Panc1 (cell line): ENCODE results near the gene TBXAS1. TPM values are rescaled to one million over a fixed set of nuclear protein-coding genes. Genes with fewer than 3 reads are reported as not detected.

ENCODE experiments used
- ATAC-seq: fragments of 200-7000 bp; cut with Tn5 transposase; 2 replicates; pipeline ENCODE4 v1.9.1; 2020; ENCODE audit warnings: mild to moderate bottlenecking, moderate library complexity
- BruUV-seq: library from RNA; stranded (reverse); fragments of 400-500 nt; replicated peaks from 2 replicates; lab custom pipeline; 2021; lab: Mats Ljungman, UMichigan
- CTCF ChIA-PET: fragments of 300-600 bp; sonication (Branson Sonifier 250); formaldehyde crosslinking; loops from one replicate; lab custom pipeline; 2022; ENCODE audit warnings: antibody characterized with exemption; lab: Charles Lee
- POLR2A ChIA-PET: fragments of 300-600 bp; sonication (Branson Sonifier 250); formaldehyde crosslinking; loops from one replicate; lab custom pipeline; 2022; ENCODE audit warnings: antibody characterized with exemption; lab: Charles Lee
- DNase-seq: peaks from one replicate; pipeline ENCODE4 v3.0.0-alpha.2; 2010; ENCODE audit warnings: low read depth, low spot score
- H3K27ac ChIP-seq: 2 replicates; pipeline ENCODE4 v1.5.1; 2011; ENCODE audit warnings: mild to moderate bottlenecking, low read length, inconsistent platforms
- H3K27me3 ChIP-seq: fragments of 200-500 bp; sonication (Bioruptor generic); 2 replicates; pipeline ENCODE4 v1.6.0; 2014; ENCODE audit warnings: low read length, inconsistent platforms; ENCODE audit not compliant: control insufficient read depth, insufficient read depth
- H3K36me3 ChIP-seq: fragments of 200-500 bp; sonication (Bioruptor generic); 2 replicates; pipeline ENCODE4 v1.5.1; 2014; ENCODE audit warnings: inconsistent platforms, mild to moderate bottlenecking, low read length, moderate library complexity; ENCODE audit not compliant: control insufficient read depth, insufficient read depth
- H3K4me1 ChIP-seq: 2 replicates; pipeline ENCODE4 v1.5.1; 2011; ENCODE audit warnings: inconsistent platforms, mild to moderate bottlenecking, low read length, moderate library complexity; ENCODE audit not compliant: control insufficient read depth, insufficient read depth
- H3K4me3 ChIP-seq, 2 experiments: 2 replicates each; pipeline ENCODE4 v1.5.1; 2011 to 2012; ENCODE audit warnings: low read depth in 2 of 2, low read length in 2 of 2, mild to moderate bottlenecking in 2 of 2, inconsistent platforms in 1 of 2, moderate library complexity in 1 of 2
- H3K9me3 ChIP-seq: fragments of 200-500 bp; sonication (Bioruptor generic); 2 replicates; pipeline ENCODE4 v1.5.1; 2014; ENCODE audit warnings: low read depth, mild to moderate bottlenecking, inconsistent platforms, low read length, moderate library complexity; ENCODE audit not compliant: control insufficient read depth, insufficient read depth
- POLR2AphosphoS5 ChIP-seq: IDR thresholded peaks from 2 replicates; pipeline ENCODE4 v1.6.1; 2012; ENCODE audit warnings: mild to moderate bottlenecking, low read depth, low read length, moderate library complexity
- SIN3A ChIP-seq: IDR thresholded peaks from 2 replicates; pipeline ENCODE4 v1.6.1; 2012; ENCODE audit warnings: low read depth, mild to moderate bottlenecking, low read length, moderate library complexity, borderline replicate concordance; ENCODE audit not compliant: insufficient read depth
- TCF7L2 ChIP-seq: IDR thresholded peaks from 2 replicates; pipeline ENCODE4 v1.6.1; 2011; ENCODE audit warnings: mild to moderate bottlenecking, low read depth, low read length, inconsistent platforms
- in situ Hi-C: cut with HindIII; loops from 2 replicates; pipeline ENCODE4 v1.10.0; 2016; ENCODE audit warnings: low sequenced_read_pairs, low pct_unique_long_range_greater_than_20kb
- intact Hi-C: fragments of 100-400 bp; cut with micrococcal nuclease; formaldehyde crosslinking; loops from one replicate; pipeline ENCODE4 v1.10.0; 2022; ENCODE audit not compliant: unreplicated experiment
- total RNA-seq: library from RNA; stranded (reverse); gene quantifications from one replicate; pipeline ENCODE4 v1.2.1, GENCODE V29; 2021; ENCODE audit not compliant: unreplicated experiment
- TF ChIP-seq, protein P1 (sequence below), 2 experiments: IDR thresholded peaks; 2 replicates each; pipeline ENCODE4 v1.6.1; 2011 to 2012; ENCODE audit warnings: low read depth in 2 of 2, control low read depth in 1 of 2, low read length in 1 of 2, mild to moderate bottlenecking in 1 of 2, moderate library complexity in 1 of 2; ENCODE audit not compliant: insufficient read depth in 1 of 2
- TF ChIP-seq, protein P2 (sequence below): fragments of 450-650 bp; IDR thresholded peaks from 2 replicates; pipeline ENCODE4 v1.5.1; 2017; ENCODE audit warnings: mild to moderate bottlenecking

Gene TBXAS1
- total RNA-seq, 1 experiment from 2014 or later, result 4.4 TPM

DNA sequence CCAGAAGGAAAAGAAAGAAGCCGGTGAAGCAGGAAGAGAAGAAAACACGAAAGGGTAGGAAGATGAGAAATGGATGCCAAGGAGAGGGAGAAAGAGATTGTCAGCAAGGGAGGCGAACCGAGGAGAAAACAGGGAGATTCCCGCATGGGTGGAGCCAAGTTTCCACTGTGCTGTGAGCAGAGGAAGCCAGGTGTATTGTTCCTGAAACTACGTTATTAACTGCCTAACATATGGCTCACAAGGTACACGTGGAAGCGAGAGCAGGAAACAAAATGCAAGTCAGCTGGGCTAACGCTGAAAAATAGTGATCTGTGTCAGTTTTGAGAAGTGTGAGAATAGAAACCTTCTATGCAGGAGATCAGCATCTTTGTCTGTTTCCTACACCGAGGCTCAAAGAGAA, 30.8 kb upstream of the TBXAS1 start:
- ATAC-seq (no peak), DNase-seq (no peak)
- H3K9me3 ChIP-seq, result no peaks in the 10 kb centered on the region
- BruUV-seq, result no TSS peak
- no peak overlapping the region for H3K4me3 ChIP-seq
- in situ Hi-C loops, result no loop called here
- intact Hi-C loops, result no loop called here
- H3K27me3 ChIP-seq, result no peaks in the 10 kb centered on the region
- no peak overlapping the region for H3K27ac ChIP-seq
- POLR2A ChIA-PET, result no interaction called here
- H3K36me3 ChIP-seq, result no peaks in the 10 kb centered on the region
- no peak for TF ChIP-seq POLR2AphosphoS5
- TF ChIP-seq TCF7L2, result no peak
- TF ChIP-seq, protein P1, sequence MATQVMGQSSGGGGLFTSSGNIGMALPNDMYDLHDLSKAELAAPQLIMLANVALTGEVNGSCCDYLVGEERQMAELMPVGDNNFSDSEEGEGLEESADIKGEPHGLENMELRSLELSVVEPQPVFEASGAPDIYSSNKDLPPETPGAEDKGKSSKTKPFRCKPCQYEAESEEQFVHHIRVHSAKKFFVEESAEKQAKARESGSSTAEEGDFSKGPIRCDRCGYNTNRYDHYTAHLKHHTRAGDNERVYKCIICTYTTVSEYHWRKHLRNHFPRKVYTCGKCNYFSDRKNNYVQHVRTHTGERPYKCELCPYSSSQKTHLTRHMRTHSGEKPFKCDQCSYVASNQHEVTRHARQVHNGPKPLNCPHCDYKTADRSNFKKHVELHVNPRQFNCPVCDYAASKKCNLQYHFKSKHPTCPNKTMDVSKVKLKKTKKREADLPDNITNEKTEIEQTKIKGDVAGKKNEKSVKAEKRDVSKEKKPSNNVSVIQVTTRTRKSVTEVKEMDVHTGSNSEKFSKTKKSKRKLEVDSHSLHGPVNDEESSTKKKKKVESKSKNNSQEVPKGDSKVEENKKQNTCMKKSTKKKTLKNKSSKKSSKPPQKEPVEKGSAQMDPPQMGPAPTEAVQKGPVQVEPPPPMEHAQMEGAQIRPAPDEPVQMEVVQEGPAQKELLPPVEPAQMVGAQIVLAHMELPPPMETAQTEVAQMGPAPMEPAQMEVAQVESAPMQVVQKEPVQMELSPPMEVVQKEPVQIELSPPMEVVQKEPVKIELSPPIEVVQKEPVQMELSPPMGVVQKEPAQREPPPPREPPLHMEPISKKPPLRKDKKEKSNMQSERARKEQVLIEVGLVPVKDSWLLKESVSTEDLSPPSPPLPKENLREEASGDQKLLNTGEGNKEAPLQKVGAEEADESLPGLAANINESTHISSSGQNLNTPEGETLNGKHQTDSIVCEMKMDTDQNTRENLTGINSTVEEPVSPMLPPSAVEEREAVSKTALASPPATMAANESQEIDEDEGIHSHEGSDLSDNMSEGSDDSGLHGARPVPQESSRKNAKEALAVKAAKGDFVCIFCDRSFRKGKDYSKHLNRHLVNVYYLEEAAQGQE (IDR thresholded peaks at IDR 0.05; ENCODE audit: insufficient read depth in 1 of 2, low read depth in 2 of 2, low read length in 1 of 2), result no peak
- TF ChIP-seq SIN3A, result no peak
- TF ChIP-seq, protein P2, sequence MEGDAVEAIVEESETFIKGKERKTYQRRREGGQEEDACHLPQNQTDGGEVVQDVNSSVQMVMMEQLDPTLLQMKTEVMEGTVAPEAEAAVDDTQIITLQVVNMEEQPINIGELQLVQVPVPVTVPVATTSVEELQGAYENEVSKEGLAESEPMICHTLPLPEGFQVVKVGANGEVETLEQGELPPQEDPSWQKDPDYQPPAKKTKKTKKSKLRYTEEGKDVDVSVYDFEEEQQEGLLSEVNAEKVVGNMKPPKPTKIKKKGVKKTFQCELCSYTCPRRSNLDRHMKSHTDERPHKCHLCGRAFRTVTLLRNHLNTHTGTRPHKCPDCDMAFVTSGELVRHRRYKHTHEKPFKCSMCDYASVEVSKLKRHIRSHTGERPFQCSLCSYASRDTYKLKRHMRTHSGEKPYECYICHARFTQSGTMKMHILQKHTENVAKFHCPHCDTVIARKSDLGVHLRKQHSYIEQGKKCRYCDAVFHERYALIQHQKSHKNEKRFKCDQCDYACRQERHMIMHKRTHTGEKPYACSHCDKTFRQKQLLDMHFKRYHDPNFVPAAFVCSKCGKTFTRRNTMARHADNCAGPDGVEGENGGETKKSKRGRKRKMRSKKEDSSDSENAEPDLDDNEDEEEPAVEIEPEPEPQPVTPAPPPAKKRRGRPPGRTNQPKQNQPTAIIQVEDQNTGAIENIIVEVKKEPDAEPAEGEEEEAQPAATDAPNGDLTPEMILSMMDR, result no peak
- CTCF ChIA-PET, result no interaction called here
- no peaks in the 10 kb centered on the region for H3K4me1 ChIP-seq

DNA sequence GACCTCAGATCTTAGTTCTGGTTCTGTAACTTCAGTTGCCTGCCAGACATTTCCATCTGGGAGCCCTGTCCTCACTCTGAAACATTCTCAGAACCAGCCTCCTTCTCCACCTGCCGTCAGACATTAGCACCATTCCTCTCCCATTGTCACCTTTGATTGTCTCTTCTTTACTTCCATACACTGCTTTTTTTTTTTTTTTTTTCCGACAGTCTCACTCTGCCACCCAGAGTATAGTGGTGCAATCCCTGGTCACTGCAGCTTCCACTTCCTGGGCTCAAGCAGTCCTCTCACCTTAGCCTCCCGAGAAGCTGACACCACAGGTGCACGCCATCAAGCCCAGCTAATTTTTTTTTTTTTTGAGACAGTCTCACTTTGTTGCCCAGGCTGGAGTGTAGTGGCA, 30.2 kb upstream of the TBXAS1 start:
- in situ Hi-C loops, result no loop called here

More for the DNA sequence above, 30.2 kb upstream of the TBXAS1 start:
- DNase-seq (no peak), ATAC-seq (no peak)
- TF ChIP-seq TCF7L2, result no peak
- TF ChIP-seq SIN3A, result no peak
- TF ChIP-seq, protein P2, result no peak
- TF ChIP-seq, protein P1 (IDR thresholded peaks at IDR 0.05; ENCODE audit: insufficient read depth in 1 of 2, low read depth in 2 of 2, low read length in 1 of 2), result no peak
- no peak for TF ChIP-seq POLR2AphosphoS5
- intact Hi-C loops, result no loop called here
- H3K4me3 ChIP-seq, result no peak overlapping the region
- no peaks in the 10 kb centered on the region for H3K36me3 ChIP-seq
- CTCF ChIA-PET, result interaction anchor here (0.7 kb wide), 1 partner anchor 166 kb away, joined by 5 read pairs; no protein-coding TSS in a partner anchor
- no TSS peak for BruUV-seq
- H3K27me3 ChIP-seq, result no peaks in the 10 kb centered on the region
- H3K4me1 ChIP-seq, result no peaks in the 10 kb centered on the region
- H3K9me3 ChIP-seq, result no peaks in the 10 kb centered on the region
- POLR2A ChIA-PET, result interaction anchor here (0.6 kb wide), 1 partner anchor 15 kb away, joined by 3 read pairs; no protein-coding TSS in a partner anchor
- no peak overlapping the region for H3K27ac ChIP-seq
